ENCODE measurements around the gene EIF5B. TPM values are rescaled to one million over a fixed set of nuclear protein-coding genes. Genes with fewer than 3 reads are reported as not detected.

The EIF5B gene
- total and polyA plus RNA-seq, 2 donors (not counting 1 experiment from before 2014, with no cell fraction given), result 7.4 to 22.8 TPM

GRCh38 chr2:99346218-99346617 lies 9.0 kb downstream of the EIF5B start:
- H4K20me1 ChIP-seq (ENCODE audit: control insufficient read depth, extremely low read depth, insufficient read depth, low read length), result no peaks in the 10 kb centered on the region
- H2AFZ ChIP-seq (ENCODE audit: low read length), result no peak overlapping the region

DNA sequence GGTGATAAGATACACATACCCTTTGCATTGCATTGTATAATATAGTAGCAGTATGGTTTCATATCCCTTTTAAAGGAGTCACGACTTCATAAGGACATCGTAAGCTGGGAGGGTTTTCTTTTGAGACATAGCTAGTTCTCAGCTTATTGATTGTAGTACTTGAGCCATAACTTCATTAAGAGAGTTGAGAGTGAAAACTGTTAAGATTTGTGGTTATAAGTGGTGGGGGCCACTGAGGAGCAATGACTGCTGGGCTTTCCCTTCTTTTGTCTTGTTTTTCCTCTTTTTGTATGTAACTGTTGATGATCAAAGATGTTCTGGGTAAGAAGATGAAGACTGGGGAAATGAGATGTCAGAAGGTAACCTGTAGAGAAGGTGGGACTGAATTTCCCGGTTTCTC lies 11.0 kb downstream of the EIF5B start:
- H3K27me3 ChIP-seq (ENCODE audit: control insufficient read depth, insufficient read depth, low read length), result no peaks in the 10 kb centered on the region
- H3K9me3 ChIP-seq (ENCODE audit: control insufficient read depth, insufficient read depth, low read depth, low read length), result no peaks in the 10 kb centered on the region
- H3K9ac ChIP-seq (ENCODE audit: insufficient read depth, low read length), result no peak overlapping the region
- H3K79me2 ChIP-seq (ENCODE audit: control insufficient read depth, insufficient read depth, low read length), result peaks cover 85% of the 10 kb centered on the region
- H3K4me1 ChIP-seq (ENCODE audit: control insufficient read depth, extremely low read depth, insufficient read depth, low read length), result no peaks in the 10 kb centered on the region
- no peak overlapping the region for H3K27ac ChIP-seq (ENCODE audit: insufficient read depth, low read length)
- no peak overlapping the region for H3K4me2 ChIP-seq (ENCODE audit: extremely low read depth, insufficient read depth, low read length)
- H4K20me1 ChIP-seq (ENCODE audit: control insufficient read depth, extremely low read depth, insufficient read depth, low read length), result no peaks in the 10 kb centered on the region
- DNase-seq (ENCODE audit: low read depth in 2 of 2), result no peak
- no peaks in the 10 kb centered on the region for H3K36me3 ChIP-seq (ENCODE audit: control insufficient read depth, insufficient read depth, low read length)
- TF ChIP-seq EZH2 (IDR thresholded peaks at IDR 0.05; ENCODE audit: low read length, missing control alignments) (no peak), CTCF (conservative IDR thresholded peaks at IDR 0.05 in 1 of 2, IDR thresholded peaks at IDR 0.05 in 1 of 2; ENCODE audit: low read depth in 1 of 2, low read length in 2 of 2) (no peak)
- H3K4me3 ChIP-seq (replicated peaks in 1 of 4; ENCODE audit: control extremely low read depth in 1 of 4, insufficient read depth in 1 of 4, low read depth in 3 of 4, low read length in 4 of 4), result no peak overlapping the region
- H2AFZ ChIP-seq (ENCODE audit: low read length), result no peak overlapping the region

More at GRCh38 chr2:99346218-99346617, 9.0 kb downstream of the EIF5B start:
- H3K4me1 ChIP-seq (ENCODE audit: control insufficient read depth, extremely low read depth, insufficient read depth, low read length), result no peaks in the 10 kb centered on the region
- H3K9ac ChIP-seq (ENCODE audit: insufficient read depth, low read length), result no peak overlapping the region
- H3K27me3 ChIP-seq (ENCODE audit: control insufficient read depth, insufficient read depth, low read length), result no peaks in the 10 kb centered on the region
- H3K79me2 ChIP-seq (ENCODE audit: control insufficient read depth, insufficient read depth, low read length), result peaks cover 87% of the 10 kb centered on the region
- H3K9me3 ChIP-seq (ENCODE audit: control insufficient read depth, insufficient read depth, low read depth, low read length), result no peaks in the 10 kb centered on the region
- no peak for DNase-seq (ENCODE audit: low read depth in 2 of 2)
- H3K36me3 ChIP-seq (ENCODE audit: control insufficient read depth, insufficient read depth, low read length), result no peaks in the 10 kb centered on the region
- no peak overlapping the region for H3K4me3 ChIP-seq (replicated peaks in 1 of 4; ENCODE audit: control extremely low read depth in 1 of 4, insufficient read depth in 1 of 4, low read depth in 3 of 4, low read length in 4 of 4)
- H3K27ac ChIP-seq (ENCODE audit: insufficient read depth, low read length), result no peak overlapping the region
- no peak overlapping the region for H3K4me2 ChIP-seq (ENCODE audit: extremely low read depth, insufficient read depth, low read length)
- TF ChIP-seq EZH2 (IDR thresholded peaks at IDR 0.05; ENCODE audit: low read length, missing control alignments) (no peak), CTCF (conservative IDR thresholded peaks at IDR 0.05 in 1 of 2, IDR thresholded peaks at IDR 0.05 in 1 of 2; ENCODE audit: low read depth in 1 of 2, low read length in 2 of 2) (no peak)

- DNase-seq (ENCODE audit: low read depth in 2 of 2), result no peak
- Histone ChIP-seq H3K4me1 (ENCODE audit: control insufficient read depth, extremely low read depth, insufficient read depth, low read length) (no peaks in the 10 kb centered on the region), H3K27me3 (ENCODE audit: control insufficient read depth, insufficient read depth, low read length) (no peaks in the 10 kb centered on the region), H3K4me2 (ENCODE audit: extremely low read depth, insufficient read depth, low read length) (no peak overlapping the region), H3K36me3 (ENCODE audit: control insufficient read depth, insufficient read depth, low read length) (no peaks in the 10 kb centered on the region), H3K79me2 (ENCODE audit: control insufficient read depth, insufficient read depth, low read length) (peaks cover 79% of the 10 kb centered on the region), H4K20me1 (ENCODE audit: control insufficient read depth, extremely low read depth, insufficient read depth, low read length) (no peaks in the 10 kb centered on the region), H3K27ac (ENCODE audit: insufficient read depth, low read length) (no peak overlapping the region), H3K9me3 (ENCODE audit: control insufficient read depth, insufficient read depth, low read depth, low read length) (no peaks in the 10 kb centered on the region), H2AFZ (ENCODE audit: low read length) (no peak overlapping the region), H3K4me3 (replicated peaks in 1 of 4; ENCODE audit: control extremely low read depth in 1 of 4, insufficient read depth in 1 of 4, low read depth in 3 of 4, low read length in 4 of 4) (no peak overlapping the region), H3K9ac (ENCODE audit: insufficient read depth, low read length) (no peak overlapping the region)
- TF ChIP-seq CTCF (conservative IDR thresholded peaks at IDR 0.05 in 1 of 2, IDR thresholded peaks at IDR 0.05 in 1 of 2; ENCODE audit: low read depth in 1 of 2, low read length in 2 of 2), result no peak
Observed at GRCh38 chr2:99350194-99350593, 13.0 kb downstream of the EIF5B start.
